GM19372 (cell line): ENCODE results near the gene JPH2.

Source experiments
- ATAC-seq: cut with Tn5 transposase; IDR thresholded peaks from one replicate; pipeline ENCODE4 v1.9.1; 2021; ENCODE audit warnings: mild to moderate bottlenecking, low read depth, moderate library complexity; ENCODE audit not compliant: unreplicated experiment

Gene JPH2

GRCh38 chr20:44110816-44111568 is 76.0 kb downstream of the JPH2 start:
- no peak for ATAC-seq

GRCh38 chr20:44109951-44110361 is 77.0 kb downstream of the JPH2 start:
- no peak for ATAC-seq

DNA sequence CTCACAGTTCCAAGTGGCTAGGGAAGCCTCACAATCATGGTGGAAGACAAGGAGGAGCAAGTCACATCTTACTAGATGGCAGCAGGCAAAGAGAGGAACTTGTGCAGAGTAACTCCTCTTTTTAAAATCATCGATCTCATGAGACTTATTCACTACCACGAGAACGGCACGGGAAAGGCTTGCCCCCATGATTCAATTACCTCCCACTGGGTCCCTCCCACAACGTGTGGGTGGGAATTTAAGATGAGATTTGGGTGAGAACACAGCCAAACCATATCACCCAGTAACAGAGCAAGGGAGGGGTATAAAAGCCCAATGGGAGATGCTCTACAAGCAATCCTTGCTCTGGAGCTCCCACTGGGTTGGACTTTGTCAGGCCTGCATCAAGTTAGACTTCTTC is 80.4 kb downstream of the JPH2 start:
- ATAC-seq: no peak

DNA sequence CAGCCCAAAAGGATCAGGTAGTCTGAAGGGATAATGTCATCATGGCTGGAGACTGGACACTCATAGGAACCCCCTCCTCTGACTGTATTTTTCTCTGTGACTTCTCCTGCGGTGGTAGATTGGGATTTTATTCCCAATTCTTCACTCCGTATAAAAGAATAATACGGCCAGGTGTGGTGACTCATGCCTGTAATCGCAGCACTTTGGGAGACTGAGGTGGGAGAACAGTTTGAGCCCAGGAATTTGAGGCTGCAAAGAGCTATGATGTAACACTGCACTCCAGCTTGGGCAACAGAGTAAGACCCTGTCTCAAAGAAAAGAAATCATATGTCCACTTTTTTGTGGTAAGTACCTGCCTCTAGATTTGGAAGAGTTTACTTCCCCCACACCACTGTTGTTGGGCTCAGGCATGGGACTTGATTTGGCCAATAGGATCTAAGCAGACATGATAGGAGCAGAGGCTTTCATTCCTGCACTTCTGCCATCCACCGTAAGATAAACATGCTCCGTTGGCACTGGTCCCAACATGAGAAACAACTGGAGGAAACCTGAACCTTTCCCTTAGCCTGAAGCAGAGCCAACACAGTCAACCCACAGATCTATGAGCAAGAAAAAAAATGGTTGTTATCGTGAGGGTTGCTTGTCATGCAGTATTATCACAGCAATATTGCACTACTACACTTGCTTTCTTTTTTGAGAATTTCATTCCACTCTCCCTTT is 82.0 kb downstream of the JPH2 start:
- ATAC-seq: no peak

DNA sequence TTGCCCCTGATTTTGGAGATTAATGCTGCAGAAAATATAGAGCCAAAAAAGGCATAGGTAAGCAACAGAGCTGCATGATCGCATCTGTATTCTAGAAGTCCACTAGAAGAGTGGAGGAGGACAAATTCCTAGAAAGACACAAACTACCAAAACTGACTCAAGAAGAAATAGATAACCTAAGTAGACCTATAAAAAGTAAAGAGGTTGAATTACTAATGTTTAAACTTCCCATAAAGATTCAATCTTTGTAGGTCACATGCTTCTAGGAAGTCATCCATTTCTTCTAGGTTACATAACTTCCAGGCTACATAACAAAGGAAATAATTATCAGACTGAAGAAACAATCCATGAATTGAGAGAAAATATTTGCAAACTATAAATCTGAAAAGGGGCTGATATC is 84.4 kb downstream of the JPH2 start:
- no peak for ATAC-seq

DNA sequence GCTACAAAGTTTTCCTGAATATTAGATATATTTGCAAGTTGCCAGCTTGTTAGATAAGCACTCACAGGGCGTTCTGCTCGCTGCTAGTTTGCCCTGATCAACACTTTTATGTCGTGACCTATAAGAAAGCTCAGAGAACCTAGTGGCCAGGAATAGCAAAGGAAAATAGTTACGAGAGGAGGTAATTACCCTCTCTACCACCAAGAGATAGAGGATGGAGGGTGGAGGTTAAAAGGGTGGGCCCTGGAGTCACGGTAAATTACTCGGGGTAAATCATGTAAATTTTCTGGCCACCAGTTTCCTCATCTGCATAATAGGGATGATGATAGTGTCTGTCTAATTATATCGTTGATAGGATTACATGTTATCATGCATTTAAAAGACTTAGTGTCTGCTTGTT is 87.2 kb downstream of the JPH2 start:
- ATAC-seq: no peak

GRCh38 chr20:44098657-44099056 is 88.3 kb downstream of the JPH2 start:
- no peak for ATAC-seq

DNA sequence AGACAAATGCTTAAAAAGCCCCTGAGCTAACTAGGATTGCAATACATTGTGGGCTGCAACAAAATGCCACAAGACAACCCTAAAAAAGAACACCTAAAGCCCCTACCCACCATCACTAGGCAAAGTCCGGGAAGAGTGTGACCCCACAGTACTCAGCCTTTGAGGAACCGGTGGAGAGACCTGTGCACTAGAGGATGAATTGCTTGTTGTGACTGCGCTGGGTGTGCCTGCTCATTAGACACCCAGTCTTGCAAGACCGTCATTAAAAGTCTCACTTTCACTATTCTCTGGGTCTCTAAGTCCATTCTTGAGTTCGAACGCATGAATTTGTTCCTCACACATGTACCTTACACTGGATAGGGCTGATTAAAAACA is 88.7 kb downstream of the JPH2 start:
- ATAC-seq: no peak

DNA sequence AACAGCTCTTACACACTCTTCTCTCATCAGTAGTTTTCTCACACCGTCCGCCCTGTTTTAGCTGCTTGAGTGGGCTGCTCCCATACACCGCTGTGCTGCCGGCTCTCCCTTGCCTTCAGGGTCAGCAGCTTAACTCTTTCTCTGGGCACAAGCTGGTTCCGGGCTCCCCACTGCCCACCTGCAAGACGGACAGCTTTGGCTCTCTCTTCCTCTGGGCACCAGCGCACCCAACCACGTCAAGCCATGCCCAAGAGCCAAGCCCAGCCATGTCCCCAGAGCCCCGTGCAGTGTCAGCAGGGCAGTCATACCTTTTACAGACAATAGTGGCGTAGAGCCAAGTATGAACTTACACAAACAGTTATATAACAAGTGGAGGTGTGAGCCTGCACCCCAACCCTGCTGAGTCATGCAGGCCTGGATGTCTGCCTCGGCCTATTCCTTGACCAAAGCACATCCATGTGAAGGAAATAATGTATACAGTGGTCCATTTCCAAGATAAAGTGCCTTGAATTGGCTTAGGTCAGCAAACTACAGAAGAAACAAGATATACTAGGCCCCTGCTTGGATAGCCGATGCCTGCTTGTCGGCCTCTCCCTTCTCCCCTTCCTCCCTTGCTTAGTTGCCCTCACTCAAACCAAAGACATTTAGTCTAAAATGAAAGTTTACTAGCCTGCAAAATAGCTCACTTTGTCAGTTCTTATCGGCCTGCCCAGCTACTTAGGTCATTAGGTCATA is 89.3 kb downstream of the JPH2 start:
- ATAC-seq: no peak

DNA sequence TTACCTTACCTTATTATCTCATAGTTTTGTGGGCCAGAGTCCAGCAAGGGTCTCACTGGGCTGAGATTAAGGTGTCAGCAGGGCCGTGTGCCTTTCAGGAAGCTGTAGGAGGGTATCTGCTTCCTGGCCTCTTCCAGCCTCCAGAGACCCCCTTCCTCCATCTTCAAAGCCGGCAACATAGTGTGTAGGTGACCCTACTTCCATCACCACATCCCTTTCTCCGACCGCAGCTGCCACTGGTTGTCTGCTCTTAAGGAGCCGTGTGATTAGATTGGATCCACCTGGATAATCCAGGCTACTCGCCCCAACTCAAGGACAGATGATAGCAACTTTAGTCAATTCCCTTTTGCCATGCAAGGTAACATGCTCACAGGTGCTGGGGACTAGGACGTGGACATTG is 91.2 kb downstream of the JPH2 start:
- no peak for ATAC-seq

DNA sequence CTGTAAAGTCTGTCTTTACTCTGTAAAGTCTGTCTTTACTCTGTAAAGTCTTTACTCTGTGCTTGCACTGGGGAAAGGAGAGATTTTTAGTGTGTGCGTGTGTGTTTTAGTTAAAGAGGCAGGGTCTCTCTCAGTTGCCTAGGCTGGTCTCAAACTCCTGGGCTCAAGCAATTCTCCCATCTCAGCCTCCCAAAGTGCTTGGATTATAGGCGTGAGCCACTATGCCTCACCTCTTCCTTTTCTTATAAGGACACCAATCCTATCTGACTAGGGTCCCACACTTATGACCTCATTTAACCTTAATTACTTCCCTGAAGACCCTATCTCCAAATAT is 93.8 kb downstream of the JPH2 start:
- ATAC-seq: no peak

DNA sequence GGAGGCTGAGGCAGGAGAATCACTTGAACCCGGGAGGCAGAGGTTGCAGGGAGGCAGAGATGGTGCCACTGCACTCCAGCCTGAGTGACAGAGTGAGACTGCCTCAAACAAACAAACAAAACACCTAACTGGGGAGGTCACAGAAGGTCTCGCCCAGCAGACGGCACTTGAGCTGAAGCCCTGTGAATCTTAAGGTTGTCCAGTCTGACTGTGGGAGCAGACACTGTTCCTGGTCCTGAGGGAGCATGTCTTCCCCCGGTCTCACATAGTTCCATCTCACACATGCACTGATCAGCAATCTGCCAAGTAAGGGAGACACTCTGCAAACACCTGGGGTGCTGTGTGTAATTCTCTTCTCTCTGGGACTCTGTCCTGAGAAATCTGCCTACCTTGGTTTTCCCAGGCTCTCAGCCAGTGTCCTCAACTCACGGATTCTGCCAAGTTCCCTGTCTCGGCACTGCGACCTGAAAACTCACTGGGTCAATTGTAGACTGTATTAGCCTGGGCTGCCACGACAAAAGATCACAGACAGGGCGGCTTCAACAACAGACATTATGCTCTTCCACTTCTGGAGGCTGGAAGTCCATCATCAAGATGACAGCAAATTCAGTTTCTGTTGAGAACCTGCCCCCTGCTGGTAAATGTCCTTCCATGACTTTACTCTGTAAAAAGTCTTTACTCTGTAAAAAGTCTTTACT is 94.3 kb downstream of the JPH2 start:
- no peak for ATAC-seq

- no peak for ATAC-seq
Observed at GRCh38 chr20:44091026-44091425, 96.0 kb downstream of the JPH2 start.

DNA sequence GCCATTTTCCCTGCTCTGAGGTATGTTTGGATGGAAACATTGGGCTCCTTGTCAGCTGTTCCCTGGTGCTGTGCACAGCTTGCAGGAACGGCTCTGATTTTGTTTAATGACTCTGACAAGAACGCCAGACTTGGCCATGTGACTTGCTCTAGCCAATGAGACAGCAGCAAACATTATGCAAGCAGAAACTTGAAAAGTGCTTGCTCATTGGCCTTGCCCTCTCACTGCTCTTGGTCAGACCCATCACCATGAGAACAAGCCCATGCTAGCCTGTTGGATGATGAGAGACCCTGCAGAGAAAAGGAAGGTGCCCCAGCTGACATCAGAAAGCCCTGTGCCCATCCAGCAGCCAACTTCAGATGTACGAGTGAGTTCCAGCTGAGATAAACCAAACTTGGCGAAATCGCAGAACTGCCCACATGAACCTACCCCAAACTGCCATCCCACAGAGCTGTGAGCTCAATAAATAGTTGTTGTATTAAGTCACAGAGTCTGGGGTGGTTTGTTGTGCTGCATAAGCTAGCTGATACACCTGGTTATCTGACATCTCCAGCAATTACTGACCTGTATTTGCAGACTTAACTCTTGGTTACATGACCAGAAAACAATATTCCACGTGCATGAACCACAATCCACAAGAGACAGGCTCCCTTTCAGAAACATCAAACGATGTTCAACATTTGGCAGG is 96.9 kb downstream of the JPH2 start:
- ATAC-seq: no peak

- no peak for ATAC-seq
Observed at GRCh38 chr20:44087857-44088120, 99.2 kb downstream of the JPH2 start.

- ATAC-seq: no peak
Observed at GRCh38 chr20:44087051-44087856, 99.7 kb downstream of the JPH2 start.

DNA sequence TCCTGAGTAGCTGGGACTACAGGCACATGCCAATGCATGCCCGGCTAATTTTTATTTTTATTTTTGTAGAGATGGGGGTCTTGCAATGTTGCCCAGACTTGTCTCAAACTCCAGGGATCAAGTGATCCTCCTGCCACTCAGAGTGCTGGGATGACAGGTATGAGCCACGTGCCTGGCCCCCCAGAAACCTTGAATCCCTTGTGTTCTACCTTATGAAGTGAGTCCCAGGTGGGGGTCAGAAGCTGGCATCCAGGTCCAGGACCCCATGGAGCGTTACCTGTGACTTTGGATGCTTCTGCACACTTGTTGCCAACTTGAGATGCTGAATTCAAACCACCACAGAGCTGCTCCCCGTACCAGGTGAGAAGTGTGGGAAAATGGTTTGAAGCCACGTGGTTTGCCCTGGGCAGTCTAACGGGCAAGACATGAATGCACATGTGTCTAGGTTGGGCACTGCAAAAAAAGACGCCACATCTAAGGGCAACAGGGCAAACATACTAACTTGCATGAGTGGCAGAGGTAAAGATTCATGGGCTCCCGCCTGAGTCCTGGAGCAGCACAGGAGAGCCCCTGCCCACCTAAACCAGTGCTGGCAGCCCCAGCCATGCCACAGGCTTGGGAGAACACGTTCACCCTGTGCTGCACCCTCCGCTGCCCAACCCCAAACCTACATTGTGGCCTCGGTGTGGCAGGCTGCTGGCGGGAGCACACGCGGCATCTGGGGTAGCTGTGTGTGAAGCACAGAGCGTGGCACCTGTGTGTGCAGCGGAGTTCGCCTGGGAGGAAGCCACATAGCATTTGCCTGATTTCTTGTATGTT is 101.2 kb downstream of the JPH2 start:
- no peak for ATAC-seq

GRCh38 chr20:44084891-44085290 is 102.1 kb downstream of the JPH2 start:
- no peak for ATAC-seq

GRCh38 chr20:44084439-44084838 is 102.5 kb downstream of the JPH2 start:
- no peak for ATAC-seq
